K562 (cell line): ENCODE results near the gene INTS1. TPM values are rescaled to one million over a fixed set of nuclear protein-coding genes. Genes with fewer than 3 reads are reported as not detected.

Experiments
- ATAC-seq: fragments of 200-7000 bp; cut with Tn5 transposase; 3 replicates; pipeline ENCODE4 v1.9.1; 2020; ENCODE audit warnings: moderate library complexity
- BruUV-seq: library from RNA; stranded (reverse); fragments of 400-500 nt; replicated peaks from 2 replicates; lab custom pipeline; 2021; lab: Mats Ljungman, UMichigan
- CTCF ChIA-PET: fragments of 300-600 bp; formaldehyde crosslinking; extraction: SDS; loops from one replicate; lab custom pipeline; 2021; ENCODE audit warnings: low intra/inter-chr PET ratio; lab: Yijun Ruan, JAX
- POLR2A ChIA-PET: fragments of 300-600, 350-650 bp; sonication (Branson Sonifier 250); formaldehyde crosslinking; extraction: SDS; loops from one replicate; lab custom pipeline; 2021; ENCODE audit warnings: antibody characterized with exemption, inconsistent platforms; lab: Yijun Ruan, JAX
- DNase-seq, 4 experiments: peaks; one replicate each; pipeline versions ENCODE4 v3.0.0 to v3.0.0-alpha.2; 2011 to 2018; ENCODE audit warnings: low spot score in 3 of 4, mixed read lengths in 3 of 4; ENCODE audit errors: extremely low read depth in 1 of 4
- FAIRE-seq: peaks from 2 replicates; lab custom pipeline; 2011; peaks lifted over from hg19 to GRCh38; lab: Jason Lieb, UNC
- H2AFZ ChIP-seq: 2 replicates; pipeline ENCODE4 v1.6.0; 2011; ENCODE audit warnings: low read depth, low read length, control low read depth, inconsistent platforms
- H3K27ac ChIP-seq: fragments of 200-600 bp; 3 replicates; pipeline ENCODE4 v1.8.0; 2011; ENCODE audit warnings: low read depth, mild to moderate bottlenecking, control low read depth, inconsistent platforms, low read length, moderate library complexity, mixed read lengths; ENCODE audit errors: extremely low read depth
- H3K27me3 ChIP-seq, 2 experiments: fragments of 300-600 bp in 1 of 2; 2 replicates in 1 of 2; 3 replicates in 1 of 2; pipeline versions ENCODE4 v1.6.0 to v1.8.0; 2011; ENCODE audit warnings: inconsistent platforms in 2 of 2, low read length in 2 of 2, mild to moderate bottlenecking in 1 of 2, mixed read lengths in 1 of 2, moderate library complexity in 1 of 2; ENCODE audit not compliant: control insufficient read depth in 2 of 2, insufficient read depth in 2 of 2
- H3K36me3 ChIP-seq: fragments of 300-600 bp; 3 replicates; pipeline ENCODE4 v1.8.0; 2011; ENCODE audit warnings: mild to moderate bottlenecking, low read length, inconsistent platforms; ENCODE audit not compliant: control insufficient read depth, insufficient read depth
- H3K4me1 ChIP-seq, 2 experiments: fragments of 200-600 bp in 1 of 2; replicated peaks in 1 of 2; 2 replicates in 1 of 2; 3 replicates in 1 of 2; pipeline versions ENCODE4 v1.5.1 to v1.8.0; 2011; ENCODE audit warnings: inconsistent platforms in 2 of 2, low read length in 2 of 2, mild to moderate bottlenecking in 1 of 2, mixed read lengths in 1 of 2, moderate library complexity in 1 of 2; ENCODE audit not compliant: control insufficient read depth in 2 of 2, insufficient read depth in 2 of 2
- H3K4me2 ChIP-seq: 2 replicates; pipeline ENCODE4 v1.6.1; 2011; ENCODE audit warnings: low read length, control low read depth, inconsistent platforms, mixed read lengths; ENCODE audit not compliant: insufficient read depth
- H3K4me3 ChIP-seq: fragments of 200-600 bp; sonication (generic), shearing (Covaris generic); 2 replicates; pipeline ENCODE4 v1.5.1; 2016; ENCODE audit warnings: control low read depth, inconsistent platforms
- H3K79me2 ChIP-seq: fragments of 200-600 bp; 3 replicates; pipeline ENCODE4 v1.8.0; 2011; ENCODE audit warnings: low read length, inconsistent platforms; ENCODE audit not compliant: control insufficient read depth, insufficient read depth
- H3K9ac ChIP-seq, 2 experiments: 2 replicates each; pipeline versions ENCODE4 v1.6.0 to v1.6.1; 2011; ENCODE audit warnings: low read depth in 2 of 2, low read length in 2 of 2, control low read depth in 1 of 2, inconsistent platforms in 1 of 2, mild to moderate bottlenecking in 1 of 2, mixed read lengths in 1 of 2; ENCODE audit not compliant: insufficient read depth in 1 of 2
- H3K9me1 ChIP-seq: one replicate; pipeline ENCODE4 v1.6.0; 2011; ENCODE audit warnings: inconsistent platforms, mild to moderate bottlenecking, low read length, moderate library complexity; ENCODE audit not compliant: control insufficient read depth, insufficient read depth
- H3K9me3 ChIP-seq: replicated peaks from 2 replicates; pipeline ENCODE4 v1.5.1; 2011; ENCODE audit warnings: low read depth, low read length, inconsistent platforms; ENCODE audit not compliant: control insufficient read depth, insufficient read depth
- H4K20me1 ChIP-seq: replicated peaks from 2 replicates; pipeline ENCODE4 v1.6.1; 2011; ENCODE audit warnings: low read length, inconsistent platforms, mixed read lengths; ENCODE audit not compliant: control insufficient read depth, insufficient read depth
- CREM ChIP-seq: IDR thresholded peaks from 2 replicates; pipeline ENCODE4 v1.6.1; 2014; ENCODE audit warnings: antibody characterized with exemption, low read depth
- MCM7 ChIP-seq, 2 experiments: fragments of 450-650 bp; IDR thresholded peaks; 2 replicates each; pipeline ENCODE4 v1.6.1; 2016 to 2018
- NCOA2 ChIP-seq, 2 experiments: fragments of 450-650 bp; IDR thresholded peaks; 2 replicates each; pipeline ENCODE4 v1.6.1; 2018; ENCODE audit warnings: mild to moderate bottlenecking in 2 of 2, moderate library complexity in 1 of 2; ENCODE audit not compliant: partially characterized antibody in 2 of 2
- NFIX ChIP-seq: fragments of 250-450 bp; sonication (Bioruptor Pico); IDR thresholded peaks from 2 replicates; pipeline ENCODE4 v1.4.0; 2020; ENCODE audit warnings: low read depth, mild to moderate bottlenecking, moderate library complexity
- SREBF1 ChIP-seq: fragments of 150-350 bp; IDR thresholded peaks from 2 replicates; pipeline ENCODE4 v1.6.1; 2014; ENCODE audit warnings: antibody characterized with exemption, low read depth, low read length, borderline replicate concordance
- WGBS: fragments of 100-300 bp; shearing (Covaris generic); methylation state at CpG from one replicate; pipeline ENCODE4 v1.1.6; 2016; ENCODE audit warnings: low coverage, mixed read lengths; ENCODE audit not compliant: insufficient coverage; ENCODE audit errors: missing lambda C conversion rate; 5-methylcytosine and 5-hydroxymethylcytosine counted together
- in situ Hi-C: fragments of 300-500 bp; cut with MboI; formaldehyde crosslinking; loops from 4 replicates; pipeline ENCODE4 v1.15.0; 2018; ENCODE audit warnings: inconsistent platforms, mixed read lengths
- intact Hi-C: fragments of 100-400 bp; cut with micrococcal nuclease; formaldehyde crosslinking; loops from 2 replicates; pipeline ENCODE4 v1.14.2; 2022
- polyA plus RNA-seq, 8 experiments: library from polyadenylated mRNA; depleted of rRNA in 4 of 8; stranded (reverse) in 5 of 8; unstranded in 3 of 8; fragments of >200 nt; fragmentation: Nextera tagmentation in 2 of 8; fragmentation: Illumina TruSeq in 1 of 8; extraction: Ambion mirVana in 2 of 8; extraction: Trizol in 1 of 8; gene quantifications; 2 replicates each; pipeline versions ENCODE4 v1.2.1 to v1.2.3, GENCODE V29; 2011 to 2014; ENCODE audit warnings: inconsistent platforms in 1 of 8, missing spikeins in 1 of 8
- total RNA-seq, 7 experiments: library from RNA; depleted of rRNA in 6 of 7; stranded (reverse); fragments of >200 nt in 6 of 7; fragmentation: Illumina TruSeq in 2 of 7; extraction: Trizol in 2 of 7; gene quantifications; 2 replicates each; pipeline versions ENCODE4 v1.2.1 to v1.2.3, GENCODE V29; 2011 to 2021; ENCODE audit warnings: low replicate concordance in 1 of 7
- TF ChIP-seq, protein P1 (sequence below): fragments of 450-650 bp; formaldehyde crosslinking; IDR thresholded peaks from 2 replicates; pipeline ENCODE4 v1.4.0; 2020; ENCODE audit warnings: mild to moderate bottlenecking
- TF ChIP-seq, protein P2 (sequence below), 2 experiments: fragments of 450-650 bp; IDR thresholded peaks; 2 replicates each; pipeline ENCODE4 v1.6.1; 2016; ENCODE audit warnings: mild to moderate bottlenecking in 2 of 2, borderline replicate concordance in 1 of 2, low read depth in 1 of 2, moderate library complexity in 1 of 2
- TF ChIP-seq, protein P3 (sequence below): fragments of 250-450 bp; sonication (Bioruptor Pico); IDR thresholded peaks from 2 replicates; pipeline ENCODE4 v1.8.0; 2021; ENCODE audit warnings: moderate library complexity, mild to moderate bottlenecking, inconsistent platforms

Gene INTS1
- total and polyA plus RNA-seq, 9 of the 15 experiments (the other 6 are each of a cell fraction or from before 2014, with no cell fraction given): 0.34 to 119 (median 18.5) TPM

GRCh38 chr7:1426474-1426873 lies 77.7 kb downstream of the INTS1 start:
- Histone ChIP-seq H3K36me3 (no peaks in the 10 kb centered on the region), H3K9me1 (no peaks in the 10 kb centered on the region), H3K4me2 (no peak overlapping the region), H3K4me3 (no peak overlapping the region), H4K20me1 (no peaks in the 10 kb centered on the region)
- FAIRE-seq: no peak
- TF ChIP-seq, protein P1, sequence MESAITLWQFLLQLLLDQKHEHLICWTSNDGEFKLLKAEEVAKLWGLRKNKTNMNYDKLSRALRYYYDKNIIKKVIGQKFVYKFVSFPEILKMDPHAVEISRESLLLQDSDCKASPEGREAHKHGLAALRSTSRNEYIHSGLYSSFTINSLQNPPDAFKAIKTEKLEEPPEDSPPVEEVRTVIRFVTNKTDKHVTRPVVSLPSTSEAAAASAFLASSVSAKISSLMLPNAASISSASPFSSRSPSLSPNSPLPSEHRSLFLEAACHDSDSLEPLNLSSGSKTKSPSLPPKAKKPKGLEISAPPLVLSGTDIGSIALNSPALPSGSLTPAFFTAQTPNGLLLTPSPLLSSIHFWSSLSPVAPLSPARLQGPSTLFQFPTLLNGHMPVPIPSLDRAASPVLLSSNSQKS (CRISPR knock-in tag): no peak
- TF ChIP-seq MCM7 (IDR thresholded peaks at IDR 0.05): no peak
- TF ChIP-seq CREM: no peak
- TF ChIP-seq NFIX: no peak
- TF ChIP-seq, protein P2, sequence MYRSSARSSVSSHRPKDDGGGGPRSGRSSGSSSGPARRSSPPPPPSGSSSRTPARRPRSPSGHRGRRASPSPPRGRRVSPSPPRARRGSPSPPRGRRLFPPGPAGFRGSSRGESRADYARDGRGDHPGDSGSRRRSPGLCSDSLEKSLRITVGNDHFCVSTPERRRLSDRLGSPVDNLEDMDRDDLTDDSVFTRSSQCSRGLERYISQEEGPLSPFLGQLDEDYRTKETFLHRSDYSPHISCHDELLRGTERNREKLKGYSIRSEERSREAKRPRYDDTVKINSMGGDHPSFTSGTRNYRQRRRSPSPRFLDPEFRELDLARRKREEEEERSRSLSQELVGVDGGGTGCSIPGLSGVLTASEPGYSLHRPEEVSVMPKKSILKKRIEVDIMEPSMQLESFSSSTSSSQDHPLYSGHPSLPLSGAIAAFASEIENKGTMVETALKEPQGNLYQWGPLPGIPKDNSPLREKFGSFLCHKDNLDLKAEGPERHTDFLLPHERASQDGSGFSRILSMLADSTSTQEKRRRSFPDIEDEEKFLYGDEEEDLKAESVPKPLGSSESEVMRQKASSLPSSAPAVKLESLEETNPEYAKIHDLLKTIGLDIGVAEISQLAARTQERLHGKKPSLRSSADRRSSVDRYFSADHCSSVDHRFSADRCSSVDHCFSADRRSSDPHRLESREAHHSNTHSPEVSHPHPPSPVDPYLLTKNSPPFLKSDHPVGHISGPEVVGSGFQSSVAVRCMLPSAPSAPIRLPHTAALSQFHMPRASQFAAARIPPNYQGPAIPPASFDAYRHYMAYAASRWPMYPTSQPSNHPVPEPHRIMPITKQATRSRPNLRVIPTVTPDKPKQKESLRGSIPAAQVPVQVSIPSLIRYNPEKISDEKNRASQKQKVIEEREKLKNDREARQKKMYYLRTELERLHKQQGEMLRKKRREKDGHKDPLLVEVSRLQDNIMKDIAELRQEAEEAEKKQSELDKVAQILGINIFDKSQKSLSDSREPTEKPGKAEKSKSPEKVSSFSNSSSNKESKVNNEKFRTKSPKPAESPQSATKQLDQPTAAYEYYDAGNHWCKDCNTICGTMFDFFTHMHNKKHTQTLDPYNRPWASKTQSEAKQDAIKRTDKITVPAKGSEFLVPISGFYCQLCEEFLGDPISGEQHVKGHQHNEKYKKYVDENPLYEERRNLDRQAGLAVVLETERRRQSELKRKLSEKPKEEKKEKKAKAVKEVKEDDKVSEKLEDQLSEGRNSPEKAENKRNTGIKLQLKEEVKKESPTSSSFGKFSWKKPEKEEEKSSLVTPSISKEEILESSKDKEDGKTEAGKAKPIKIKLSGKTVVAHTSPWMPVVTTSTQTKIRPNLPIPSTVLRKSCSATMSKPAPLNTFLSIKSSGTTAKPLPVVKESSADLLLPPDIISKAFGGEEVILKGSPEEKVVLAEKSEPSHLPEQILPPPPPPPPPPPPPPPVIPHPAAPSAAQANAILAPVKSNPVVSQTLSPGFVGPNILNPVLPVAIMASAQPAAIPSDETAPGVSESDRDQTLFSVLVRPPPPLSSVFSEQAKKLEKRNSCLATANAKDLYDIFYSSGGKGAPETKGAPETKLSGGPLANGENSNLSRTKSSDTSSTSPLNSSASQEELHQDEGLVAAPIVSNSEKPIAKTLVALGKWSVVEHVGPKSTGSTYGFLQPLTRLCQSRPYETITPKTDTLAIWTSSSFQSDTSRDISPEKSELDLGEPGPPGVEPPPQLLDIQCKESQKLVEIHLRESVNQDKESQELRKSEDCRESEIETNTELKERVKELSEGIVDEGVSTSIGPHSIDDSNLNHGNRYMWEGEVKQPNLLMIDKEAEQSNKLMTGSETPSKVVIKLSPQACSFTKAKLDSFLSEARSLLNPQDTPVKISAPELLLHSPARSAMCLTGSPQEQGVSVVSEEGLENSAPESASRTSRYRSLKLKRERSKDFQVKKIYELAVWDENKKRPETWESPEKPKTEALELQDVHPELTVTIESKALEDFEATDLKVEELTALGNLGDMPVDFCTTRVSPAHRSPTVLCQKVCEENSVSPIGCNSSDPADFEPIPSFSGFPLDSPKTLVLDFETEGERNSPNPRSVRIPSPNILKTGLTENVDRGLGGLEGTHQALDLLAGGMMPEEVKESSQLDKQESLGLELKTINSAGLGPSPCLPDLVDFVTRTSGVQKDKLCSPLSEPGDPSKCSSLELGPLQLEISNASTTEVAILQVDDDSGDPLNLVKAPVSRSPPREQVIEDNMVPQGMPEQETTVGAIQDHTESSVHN (IDR thresholded peaks at IDR 0.05; ENCODE audit: borderline replicate concordance in 1 of 2, low read depth in 1 of 2): no peak
- TF ChIP-seq, protein P3, sequence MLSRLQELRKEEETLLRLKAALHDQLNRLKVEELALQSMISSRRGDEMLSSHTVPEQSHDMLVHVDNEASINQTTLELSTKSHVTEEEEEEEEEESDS (CRISPR knock-in tag): no peak
- no peak for TF ChIP-seq NCOA2 (IDR thresholded peaks at IDR 0.05; ENCODE audit: partially characterized antibody in 2 of 2)
- TF ChIP-seq SREBF1: no peak
- TF ChIP-seq, all 486 proteins: peak for 0
- DNase-seq (no peak), ATAC-seq (no peak)
- H3K79me2 ChIP-seq: no peaks in the 10 kb centered on the region
- in situ Hi-C loops (no loop called here), intact Hi-C loops (no loop called here)
- 0 out of 4 replicates have a peak overlapping the region, but pooled peaks of 1 of the 2 experiments have one; percentile 17 for H3K9ac ChIP-seq
- 72% methylated on average over 15 of the region's 15 CpGs for WGBS
- peaks cover 13 to 55% of the 10 kb centered on the region in 2 experiments; a peak in 4 of 5 replicates for H3K4me1 ChIP-seq
- peaks cover 0 to 5% of the 10 kb centered on the region in 2 experiments; a peak in 2 of 5 replicates for H3K27me3 ChIP-seq
- POLR2A ChIA-PET: interaction anchor here (0.7 to 1.8 kb wide), 3 partner anchors 30 to 233 kb away, joined by 3 to 6 read pairs (median 3); no protein-coding TSS in a partner anchor
- CTCF ChIA-PET: no interaction called here
- no peak overlapping the region for H2AFZ ChIP-seq
- H3K9me3 ChIP-seq: no peaks in the 10 kb centered on the region
- no TSS peak for BruUV-seq
- H3K27ac ChIP-seq: no peak overlapping the region
